HG02870 (cell line): ENCODE data around the gene PRKACA.

Experiments
- ATAC-seq: cut with Tn5 transposase; IDR thresholded peaks from one replicate; pipeline ENCODE4 v1.9.1; 2021; ENCODE audit warnings: mild to moderate bottlenecking, moderate library complexity; ENCODE audit not compliant: unreplicated experiment

Gene PRKACA

GRCh38 chr19:14073261-14073924, 44.2 kb downstream of the PRKACA start:
- ATAC-seq: no peak

- ATAC-seq: no peak
Observed at GRCh38 chr19:14072535-14073260, 44.9 kb downstream of the PRKACA start, which contains the start of gene MISP3. MISP3 (plus strand) TSS chr19:14072786; CDS start chr19:14073310, 524 bp downstream.

GRCh38 chr19:14070268-14071050, 47.1 kb downstream of the PRKACA start:
- no peak for ATAC-seq

GRCh38 chr19:14066134-14066533, 51.4 kb downstream of the PRKACA start:
- ATAC-seq: no peak

- ATAC-seq: no peak
Observed at GRCh38 chr19:14063105-14063504, 54.5 kb downstream of the PRKACA start.

GRCh38 chr19:14062558-14062855, 55.1 kb downstream of the PRKACA start:
- no peak for ATAC-seq

- no peak for ATAC-seq
Observed at GRCh38 chr19:14061751-14062557, 55.6 kb downstream of the PRKACA start, which contains the start of gene PALM3. PALM3 (minus strand) TSS chr19:14062076; CDS start chr19:14061980, 96 bp downstream.

- ATAC-seq: no peak
Observed at GRCh38 chr19:14061081-14061749, 56.3 kb downstream of the PRKACA start.

GRCh38 chr19:14059652-14060155, 57.9 kb downstream of the PRKACA start:
- ATAC-seq: no peak

- ATAC-seq: no peak
Observed at GRCh38 chr19:14059093-14059480, 58.5 kb downstream of the PRKACA start.

- no peak for ATAC-seq
Observed at GRCh38 chr19:14058182-14059092, 59.1 kb downstream of the PRKACA start.

- no peak for ATAC-seq
Observed at GRCh38 chr19:14056741-14057356, 60.7 kb downstream of the PRKACA start.

- no peak for ATAC-seq
Observed at GRCh38 chr19:14056069-14056666, 61.4 kb downstream of the PRKACA start.

- no peak for ATAC-seq
Observed at GRCh38 chr19:14055396-14055795, 62.2 kb downstream of the PRKACA start.

- ATAC-seq: no peak
Observed at GRCh38 chr19:14054721-14055120, 62.8 kb downstream of the PRKACA start.

- no peak for ATAC-seq
Observed at GRCh38 chr19:14054099-14054498, 63.5 kb downstream of the PRKACA start.

- ATAC-seq: no peak
Observed at GRCh38 chr19:14053500-14053899, 64.1 kb downstream of the PRKACA start.

- no peak for ATAC-seq
Observed at GRCh38 chr19:14053032-14053431, 64.5 kb downstream of the PRKACA start.
